Measurements from ENCODE around the gene FMO1.

FMO1 gene

GRCh38 chr1:171329251-171329650, 81.0 kb downstream of the FMO1 start:
- ChIA-PET CTCF (no interaction called here), POLR2A (ENCODE audit: low non-redundant PET) (no interaction called here)
- TF ChIP-seq, protein P1, sequence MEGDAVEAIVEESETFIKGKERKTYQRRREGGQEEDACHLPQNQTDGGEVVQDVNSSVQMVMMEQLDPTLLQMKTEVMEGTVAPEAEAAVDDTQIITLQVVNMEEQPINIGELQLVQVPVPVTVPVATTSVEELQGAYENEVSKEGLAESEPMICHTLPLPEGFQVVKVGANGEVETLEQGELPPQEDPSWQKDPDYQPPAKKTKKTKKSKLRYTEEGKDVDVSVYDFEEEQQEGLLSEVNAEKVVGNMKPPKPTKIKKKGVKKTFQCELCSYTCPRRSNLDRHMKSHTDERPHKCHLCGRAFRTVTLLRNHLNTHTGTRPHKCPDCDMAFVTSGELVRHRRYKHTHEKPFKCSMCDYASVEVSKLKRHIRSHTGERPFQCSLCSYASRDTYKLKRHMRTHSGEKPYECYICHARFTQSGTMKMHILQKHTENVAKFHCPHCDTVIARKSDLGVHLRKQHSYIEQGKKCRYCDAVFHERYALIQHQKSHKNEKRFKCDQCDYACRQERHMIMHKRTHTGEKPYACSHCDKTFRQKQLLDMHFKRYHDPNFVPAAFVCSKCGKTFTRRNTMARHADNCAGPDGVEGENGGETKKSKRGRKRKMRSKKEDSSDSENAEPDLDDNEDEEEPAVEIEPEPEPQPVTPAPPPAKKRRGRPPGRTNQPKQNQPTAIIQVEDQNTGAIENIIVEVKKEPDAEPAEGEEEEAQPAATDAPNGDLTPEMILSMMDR (conservative IDR thresholded peaks at IDR 0.05; ENCODE audit: low read depth), result no peak
- DNase-seq (ENCODE audit: low spot score), result no peak
- no peak overlapping the region for H3K27ac ChIP-seq

GRCh38 chr1:171334024-171334640, 85.8 kb downstream of the FMO1 start:
- TF ChIP-seq, protein P1 (conservative IDR thresholded peaks at IDR 0.05; ENCODE audit: low read depth), result no peak
- no peak overlapping the region for H3K27ac ChIP-seq
- POLR2A ChIA-PET (ENCODE audit: low non-redundant PET), result no interaction called here
- DNase-seq (ENCODE audit: low spot score), result no peak
- CTCF ChIA-PET, result interaction anchor here (1.1 kb wide), 1 partner anchor 11 kb away, joined by 3 read pairs; no protein-coding TSS in a partner anchor
